ENCODE results near the gene PTPRR. TPM values are rescaled to one million over a fixed set of nuclear protein-coding genes. Genes with fewer than 3 reads are reported as not detected.

Gene PTPRR
- polyA plus RNA-seq, 1 of the 3 experiments (the other 2 are of a cell fraction): 1.4 TPM

GRCh38 chr12:70635755-70636154 lies 284.8 kb downstream of the PTPRR start:
- H3K27me3 ChIP-seq (ENCODE audit: insufficient read depth): no peaks in the 10 kb centered on the region
- no peak overlapping the region for H3K27ac ChIP-seq (ENCODE audit: low read depth in 2 of 2, low read length in 1 of 2)
- H3K79me2 ChIP-seq (ENCODE audit: insufficient read depth): no peaks in the 10 kb centered on the region
- WGBS (ENCODE audit: low lambda C conversion rate): 88% methylated on average over 7 of the region's 7 CpGs
- H2AFZ ChIP-seq (ENCODE audit: low read depth): no peak overlapping the region
- no peak overlapping the region for H3K4me3 ChIP-seq (ENCODE audit: low read depth in 2 of 2, low read length in 1 of 2)
- no peaks in the 10 kb centered on the region for H3K9me2 ChIP-seq
- H3F3A ChIP-seq (replicated peaks; ENCODE audit: insufficient read depth): no peaks in the 10 kb centered on the region
- H3K9me3 ChIP-seq: no peaks in the 10 kb centered on the region
- POLR2A ChIA-PET: no interaction called here
- no peaks in the 10 kb centered on the region for H3K36me3 ChIP-seq (replicated peaks in 1 of 2; ENCODE audit: control insufficient read depth in 1 of 2, insufficient read depth in 2 of 2, low read length in 1 of 2)
- CTCF ChIA-PET: interaction anchor here (0.7 to 1.5 kb wide), 3 partner anchors 25 to 735 kb away, joined by 3 to 4 read pairs (median 3); no protein-coding TSS in a partner anchor
- DNase-seq: no peak
- H3K4me1 ChIP-seq (ENCODE audit: control insufficient read depth in 1 of 2, insufficient read depth in 2 of 2, low read depth in 1 of 2, low read length in 1 of 2): no peaks in the 10 kb centered on the region; a peak in 1 of 4 replicates
- no peaks in the 10 kb centered on the region for H4K20me1 ChIP-seq (ENCODE audit: insufficient read depth)
- H3K4me2 ChIP-seq: no peak overlapping the region
- TF ChIP-seq MEF2A (IDR thresholded peaks at IDR 0.05; ENCODE audit: borderline replicate concordance, low read depth) (no peak), SMC3 (IDR thresholded peaks at IDR 0.05; ENCODE audit: low read depth, low read length) (no peak), TAF1 (IDR thresholded peaks at IDR 0.05; ENCODE audit: borderline replicate concordance, low read depth, low read length) (no peak), CHD2 (IDR thresholded peaks at IDR 0.05; ENCODE audit: low read length, partially characterized antibody) (no peak), RFX5 (IDR thresholded peaks at IDR 0.05; ENCODE audit: low read length) (no peak), RCOR1 (IDR thresholded peaks at IDR 0.05; ENCODE audit: low read length) (no peak), EP300 (IDR thresholded peaks at IDR 0.05; ENCODE audit: borderline replicate concordance in 1 of 2, low read depth in 1 of 2, low read length in 1 of 2) (no peak), GATA2 (CRISPR knock-in tag; IDR thresholded peaks at IDR 0.05) (no peak), NFIC (IDR thresholded peaks at IDR 0.05; ENCODE audit: borderline replicate concordance) (no peak), REST (IDR thresholded peaks at IDR 0.05; ENCODE audit: low read depth, low read length) (no peak), FOXJ3 (CRISPR knock-in tag; IDR thresholded peaks at IDR 0.05) (no peak)
- TF ChIP-seq, protein P1, sequence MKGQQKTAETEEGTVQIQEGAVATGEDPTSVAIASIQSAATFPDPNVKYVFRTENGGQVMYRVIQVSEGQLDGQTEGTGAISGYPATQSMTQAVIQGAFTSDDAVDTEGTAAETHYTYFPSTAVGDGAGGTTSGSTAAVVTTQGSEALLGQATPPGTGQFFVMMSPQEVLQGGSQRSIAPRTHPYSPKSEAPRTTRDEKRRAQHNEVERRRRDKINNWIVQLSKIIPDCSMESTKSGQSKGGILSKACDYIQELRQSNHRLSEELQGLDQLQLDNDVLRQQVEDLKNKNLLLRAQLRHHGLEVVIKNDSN (IDR thresholded peaks at IDR 0.05; ENCODE audit: borderline replicate concordance, low read depth): no peak
- no peak overlapping the region for H3K9ac ChIP-seq

DNA sequence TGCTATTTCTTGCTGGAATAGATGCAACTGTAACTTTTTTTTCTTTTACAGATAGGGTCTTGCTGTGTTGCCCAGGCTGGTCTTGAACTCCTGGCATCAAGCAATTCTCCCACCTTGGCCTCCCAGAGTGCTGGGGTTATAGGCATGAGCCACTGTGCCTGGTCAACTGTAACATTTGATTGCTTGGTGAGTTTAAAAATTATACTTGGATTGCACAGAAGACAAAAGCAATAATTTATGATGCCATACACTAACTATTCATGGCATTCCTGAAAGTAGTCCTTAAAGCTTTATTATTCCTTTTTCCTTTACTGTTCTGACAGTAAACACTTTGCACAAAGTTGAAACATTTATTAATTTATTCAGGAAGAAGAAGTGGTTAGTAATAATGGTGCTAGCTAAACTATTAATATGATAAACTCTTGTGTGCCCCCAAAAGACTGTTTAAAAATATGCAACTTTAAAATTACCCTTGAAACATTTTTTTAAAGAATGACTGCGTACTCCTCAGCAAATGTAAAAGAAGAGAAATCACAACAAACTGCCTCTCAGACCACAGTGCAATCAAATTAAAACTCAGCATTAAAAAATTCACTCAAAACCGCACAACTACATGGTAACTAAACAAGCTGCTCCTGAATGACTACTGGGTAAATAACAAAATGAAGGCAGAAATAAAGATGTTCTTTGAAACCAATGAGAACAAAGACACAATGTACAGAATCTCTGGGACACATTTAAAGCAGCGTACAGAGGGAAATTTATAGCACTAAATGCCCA lies 291.6 kb downstream of the PTPRR start:
- H3K4me1 ChIP-seq (ENCODE audit: control insufficient read depth in 1 of 2, insufficient read depth in 2 of 2, low read depth in 1 of 2, low read length in 1 of 2): no peaks in the 10 kb centered on the region
- no peak overlapping the region for H3K4me2 ChIP-seq
- no peak overlapping the region for H2AFZ ChIP-seq (ENCODE audit: low read depth)
- no peaks in the 10 kb centered on the region for H4K20me1 ChIP-seq (ENCODE audit: insufficient read depth)
- 87% methylated on average over 3 of the region's 3 CpGs for WGBS (ENCODE audit: low lambda C conversion rate)
- H3F3A ChIP-seq (replicated peaks; ENCODE audit: insufficient read depth): no peaks in the 10 kb centered on the region
- H3K36me3 ChIP-seq (replicated peaks in 1 of 2; ENCODE audit: control insufficient read depth in 1 of 2, insufficient read depth in 2 of 2, low read length in 1 of 2): no peaks in the 10 kb centered on the region
- no peaks in the 10 kb centered on the region for H3K9me2 ChIP-seq
- no peaks in the 10 kb centered on the region for H3K9me3 ChIP-seq
- DNase-seq: no peak
- H3K79me2 ChIP-seq (ENCODE audit: insufficient read depth): no peaks in the 10 kb centered on the region
- no peaks in the 10 kb centered on the region for H3K27me3 ChIP-seq (ENCODE audit: insufficient read depth)
- POLR2A ChIA-PET: no interaction called here
- no peak overlapping the region for H3K27ac ChIP-seq (ENCODE audit: low read depth in 2 of 2, low read length in 1 of 2)
- CTCF ChIA-PET: no interaction called here
- no peak overlapping the region for H3K9ac ChIP-seq
- H3K4me3 ChIP-seq (ENCODE audit: low read depth in 2 of 2, low read length in 1 of 2): no peak overlapping the region
- TF ChIP-seq RXRA (IDR thresholded peaks at IDR 0.05; ENCODE audit: borderline replicate concordance, low read depth): no peak
- TF ChIP-seq SMC3 (IDR thresholded peaks at IDR 0.05; ENCODE audit: low read depth, low read length): no peak
- no peak for TF ChIP-seq FOXM1 (IDR thresholded peaks at IDR 0.05; ENCODE audit: low read depth)
- no peak for TF ChIP-seq MAX (IDR thresholded peaks at IDR 0.05; ENCODE audit: low read depth)
- no peak for TF ChIP-seq ZBTB33 (IDR thresholded peaks at IDR 0.05; ENCODE audit: borderline replicate concordance, low read depth)
- no peak for TF ChIP-seq SIN3A (IDR thresholded peaks at IDR 0.05; ENCODE audit: borderline replicate concordance, low read depth, low read length)
- no peak for TF ChIP-seq FOSL2 (IDR thresholded peaks at IDR 0.05; ENCODE audit: borderline replicate concordance, low read depth)
- TF ChIP-seq RAD21 (IDR thresholded peaks at IDR 0.05; ENCODE audit: low read length): no peak
- TF ChIP-seq RCOR1 (IDR thresholded peaks at IDR 0.05; ENCODE audit: low read length): no peak
